GM12873 (cell line): Measurements from ENCODE around the gene LINC00305.

Experiments
- CTCF ChIP-seq: IDR thresholded peaks from 2 replicates; pipeline ENCODE4 v1.5.1; 2012; ENCODE audit warnings: low read depth, mild to moderate bottlenecking, moderate library complexity, low read length, control low read depth; ENCODE audit not compliant: insufficient read depth; ENCODE audit errors: missing control alignments

LINC00305 gene

GRCh38 chr18:64082513-64082912 is 66.4 kb downstream of the LINC00305 start:
- TF ChIP-seq CTCF, result no peak

- no peak for TF ChIP-seq CTCF
Measured at GRCh38 chr18:64082054-64082453, 66.8 kb downstream of the LINC00305 start.

GRCh38 chr18:64073971-64074370 is 74.9 kb downstream of the LINC00305 start:
- no peak for TF ChIP-seq CTCF

GRCh38 chr18:64055019-64055418 is 93.9 kb downstream of the LINC00305 start:
- no peak for TF ChIP-seq CTCF

GRCh38 chr18:64053246-64053645 is 95.6 kb downstream of the LINC00305 start:
- TF ChIP-seq CTCF, result no peak

GRCh38 chr18:64052772-64053171 is 96.1 kb downstream of the LINC00305 start:
- TF ChIP-seq CTCF, result no peak

- TF ChIP-seq CTCF, result no peak
Measured at GRCh38 chr18:64044616-64045015, 104.3 kb downstream of the LINC00305 start.

GRCh38 chr18:64042728-64043358 is 106.0 kb downstream of the LINC00305 start:
- no peak for TF ChIP-seq CTCF
